ENCODE data around the gene UBXN4.

DNA sequence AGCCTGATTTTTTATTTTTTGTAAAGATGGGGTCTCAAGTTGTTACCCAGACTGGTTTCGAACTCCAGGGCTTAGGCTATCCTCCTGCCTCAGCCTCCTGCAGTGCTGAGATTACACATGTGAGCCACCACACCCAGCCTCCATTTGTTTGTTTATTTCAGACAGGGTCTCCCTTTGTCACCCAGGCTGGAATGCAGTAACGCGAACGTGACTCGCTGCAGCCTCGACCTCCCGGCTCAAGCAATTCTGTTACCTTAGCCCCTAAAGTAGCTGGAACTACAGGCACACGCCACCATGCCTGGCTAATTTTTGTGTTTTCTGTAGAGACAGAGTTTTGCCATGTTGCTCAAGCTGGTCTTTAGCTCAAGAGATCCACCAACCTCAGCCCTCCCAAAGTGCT is 27.2 kb downstream of the UBXN4 start:
- TF ChIP-seq, protein P1, sequence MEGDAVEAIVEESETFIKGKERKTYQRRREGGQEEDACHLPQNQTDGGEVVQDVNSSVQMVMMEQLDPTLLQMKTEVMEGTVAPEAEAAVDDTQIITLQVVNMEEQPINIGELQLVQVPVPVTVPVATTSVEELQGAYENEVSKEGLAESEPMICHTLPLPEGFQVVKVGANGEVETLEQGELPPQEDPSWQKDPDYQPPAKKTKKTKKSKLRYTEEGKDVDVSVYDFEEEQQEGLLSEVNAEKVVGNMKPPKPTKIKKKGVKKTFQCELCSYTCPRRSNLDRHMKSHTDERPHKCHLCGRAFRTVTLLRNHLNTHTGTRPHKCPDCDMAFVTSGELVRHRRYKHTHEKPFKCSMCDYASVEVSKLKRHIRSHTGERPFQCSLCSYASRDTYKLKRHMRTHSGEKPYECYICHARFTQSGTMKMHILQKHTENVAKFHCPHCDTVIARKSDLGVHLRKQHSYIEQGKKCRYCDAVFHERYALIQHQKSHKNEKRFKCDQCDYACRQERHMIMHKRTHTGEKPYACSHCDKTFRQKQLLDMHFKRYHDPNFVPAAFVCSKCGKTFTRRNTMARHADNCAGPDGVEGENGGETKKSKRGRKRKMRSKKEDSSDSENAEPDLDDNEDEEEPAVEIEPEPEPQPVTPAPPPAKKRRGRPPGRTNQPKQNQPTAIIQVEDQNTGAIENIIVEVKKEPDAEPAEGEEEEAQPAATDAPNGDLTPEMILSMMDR (IDR thresholded peaks at IDR 0.05; ENCODE audit: low read length): no peak
- TF ChIP-seq EZH2 (IDR thresholded peaks at IDR 0.05; ENCODE audit: borderline replicate concordance, low read length): no peak

Measured in OCI-LY1 (cell line).